Spleen (tissue), 7 donors: Measurements from ENCODE around the gene UQCR11.

Experiments
- POLR2A ChIP-seq, 3 donors: fragments of 450-650 bp; IDR thresholded peaks; one replicate each; pipeline ENCODE4 v1.5.1; 2017; ENCODE audit warnings: antibody characterized with exemption in 3 of 3, mild to moderate bottlenecking in 1 of 3
- POLR2AphosphoS5 ChIP-seq, 3 donors: sonication (generic); formaldehyde crosslinking; IDR thresholded peaks; one replicate each; pipeline ENCODE4 v1.5.1; 2017; ENCODE audit warnings: antibody characterized with exemption in 3 of 3
- TF ChIP-seq, protein P1 (sequence below), 11 experiments: fragments of 200-600 bp in 7 of 11; fragments of 450-650 bp in 4 of 11; sonication (generic) in 4 of 11; IDR thresholded peaks in 8 of 11; conservative IDR thresholded peaks in 3 of 11; 1 replicate in 7 of 11; 2 replicates in 4 of 11; pipeline versions ENCODE4 v1.4.0 to v1.8.0; 2016 to 2021; ENCODE audit warnings: antibody characterized with exemption in 11 of 11, inconsistent platforms in 4 of 11, mild to moderate bottlenecking in 1 of 11
- donor health status: DM: no; HTN: no; CAD: no; lungs with moderate emphysema.
- donor health status: DM: no; HTN: no; CAD: no.
- donor health status: DM: no; HTN: no; CAD: no.

DNA sequence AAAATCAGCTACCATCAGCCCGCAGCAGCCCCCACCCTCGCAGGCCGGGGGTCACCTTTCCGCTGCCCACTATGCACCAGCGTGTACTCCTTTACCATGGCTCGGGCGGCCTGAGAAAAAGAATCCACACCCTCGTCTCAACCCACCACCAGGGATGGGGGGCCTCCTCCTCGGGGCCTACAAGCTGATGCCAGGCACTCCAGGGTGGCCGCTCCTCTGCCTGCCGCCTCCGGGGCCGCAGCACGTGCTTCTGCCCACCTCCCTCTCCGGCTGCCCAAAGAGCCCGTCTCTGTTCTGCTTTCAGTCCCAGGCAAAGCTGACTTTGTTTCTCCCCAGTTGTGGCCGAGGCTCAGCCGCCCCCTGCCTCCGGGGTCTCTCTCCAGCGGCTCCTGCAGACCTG, 26.0 kb downstream of the UQCR11 start:
- TF ChIP-seq, protein P1, sequence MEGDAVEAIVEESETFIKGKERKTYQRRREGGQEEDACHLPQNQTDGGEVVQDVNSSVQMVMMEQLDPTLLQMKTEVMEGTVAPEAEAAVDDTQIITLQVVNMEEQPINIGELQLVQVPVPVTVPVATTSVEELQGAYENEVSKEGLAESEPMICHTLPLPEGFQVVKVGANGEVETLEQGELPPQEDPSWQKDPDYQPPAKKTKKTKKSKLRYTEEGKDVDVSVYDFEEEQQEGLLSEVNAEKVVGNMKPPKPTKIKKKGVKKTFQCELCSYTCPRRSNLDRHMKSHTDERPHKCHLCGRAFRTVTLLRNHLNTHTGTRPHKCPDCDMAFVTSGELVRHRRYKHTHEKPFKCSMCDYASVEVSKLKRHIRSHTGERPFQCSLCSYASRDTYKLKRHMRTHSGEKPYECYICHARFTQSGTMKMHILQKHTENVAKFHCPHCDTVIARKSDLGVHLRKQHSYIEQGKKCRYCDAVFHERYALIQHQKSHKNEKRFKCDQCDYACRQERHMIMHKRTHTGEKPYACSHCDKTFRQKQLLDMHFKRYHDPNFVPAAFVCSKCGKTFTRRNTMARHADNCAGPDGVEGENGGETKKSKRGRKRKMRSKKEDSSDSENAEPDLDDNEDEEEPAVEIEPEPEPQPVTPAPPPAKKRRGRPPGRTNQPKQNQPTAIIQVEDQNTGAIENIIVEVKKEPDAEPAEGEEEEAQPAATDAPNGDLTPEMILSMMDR (IDR thresholded peaks at IDR 0.05 in 8 of 11, conservative IDR thresholded peaks at IDR 0.05 in 3 of 11) = no peak
- TF ChIP-seq POLR2AphosphoS5 (IDR thresholded peaks at IDR 0.05) (peak in 1 of 3 donors; percentile 25), POLR2A (IDR thresholded peaks at IDR 0.05) (no peak)
